HCT116 (cell line): ENCODE data around the gene CENPS. TPM values are rescaled to one million over a fixed set of nuclear protein-coding genes. Genes with fewer than 3 reads are reported as not detected.

Experiments used
- ATAC-seq: fragments of 200-7000 bp; cut with Tn5 transposase; 2 replicates; pipeline ENCODE4 v1.9.1; 2020; ENCODE audit warnings: mild to moderate bottlenecking, moderate library complexity
- BruUV-seq: library from RNA; stranded (reverse); fragments of 400-500 nt; replicated peaks from 2 replicates; lab custom pipeline; 2021; lab: Mats Ljungman, UMichigan
- CTCF ChIA-PET: fragments of 300-600 bp; sonication (Branson Sonifier 250); formaldehyde crosslinking; loops from one replicate; lab custom pipeline; 2021; ENCODE audit warnings: antibody characterized with exemption; lab: Charles Lee
- POLR2A ChIA-PET: fragments of 300-600, 350-600 bp; sonication (Branson Sonifier 250); formaldehyde crosslinking; loops from one replicate; lab custom pipeline; 2021; ENCODE audit warnings: antibody characterized with exemption; lab: Charles Lee
- RAD21 ChIA-PET, 2 experiments: fragments of 300-600 bp; sonication (Branson Sonifier 250); formaldehyde crosslinking; loops; one replicate each; lab custom pipeline; 2023; ENCODE audit warnings: low total read pairs in 2 of 2; ENCODE audit not compliant: uncharacterized antibody in 2 of 2, unreplicated experiment in 2 of 2, low non-redundant PET in 1 of 2; lab: Charles Lee
- DNase-seq: peaks from one replicate; pipeline ENCODE4 v3.0.0-alpha.2; 2010; ENCODE audit warnings: low read depth, low spot score
- H2AFZ ChIP-seq: fragments of 200-600 bp; shearing (Covaris generic), sonication (generic); 2 replicates; pipeline ENCODE4 v1.6.1; 2017; ENCODE audit warnings: low read depth, mixed run types, mixed read lengths, antibody characterized with exemption, low read length; ENCODE audit not compliant: poor library complexity, severe bottlenecking
- H3K27ac ChIP-seq: 2 replicates; pipeline ENCODE4 v1.5.1; 2012; ENCODE audit warnings: low read depth, low read length
- H3K27me3 ChIP-seq: fragments of 200-600 bp; sonication (generic); 2 replicates; pipeline ENCODE4 v1.6.1; 2016; ENCODE audit warnings: mixed run types, low read length, mixed read lengths; ENCODE audit not compliant: insufficient read depth
- H3K36me3 ChIP-seq, 2 experiments: fragments of 200-500 bp in 1 of 2; fragments of 200-600 bp in 1 of 2; sonication (Bioruptor generic) in 1 of 2; sonication (generic) in 1 of 2; 2 replicates each; pipeline versions ENCODE4 v1.5.1 to v1.6.1; 2014 to 2016; ENCODE audit warnings: low read length in 2 of 2, inconsistent platforms in 1 of 2, mixed read lengths in 1 of 2, mixed run types in 1 of 2; ENCODE audit not compliant: insufficient read depth in 2 of 2, control insufficient read depth in 1 of 2
- H3K4me1 ChIP-seq, 2 experiments: fragments of 200-600 bp in 1 of 2; sonication (generic) in 1 of 2; 2 replicates each; pipeline versions ENCODE4 v1.5.1 to v1.6.1; 2012 to 2017; ENCODE audit warnings: low read length in 2 of 2, inconsistent platforms in 1 of 2, mild to moderate bottlenecking in 1 of 2, mixed read lengths in 1 of 2, mixed run types in 1 of 2, moderate library complexity in 1 of 2; ENCODE audit not compliant: insufficient read depth in 2 of 2, control insufficient read depth in 1 of 2
- H3K4me2 ChIP-seq: fragments of 200-600 bp; sonication (generic); 2 replicates; pipeline ENCODE4 v1.6.1; 2017; ENCODE audit warnings: mixed run types, low read length, mixed read lengths
- H3K4me3 ChIP-seq, 2 experiments: fragments of 200-600 bp in 1 of 2; sonication (generic) in 1 of 2; replicated peaks in 1 of 2; 2 replicates each; pipeline ENCODE4 v1.5.1; 2011 to 2016; ENCODE audit warnings: low read length in 2 of 2, control low read depth in 1 of 2, low read depth in 1 of 2, mild to moderate bottlenecking in 1 of 2, mixed read lengths in 1 of 2, mixed run types in 1 of 2
- H3K79me2 ChIP-seq: fragments of 200-600 bp; sonication (generic); 2 replicates; pipeline ENCODE4 v1.6.1; 2017; ENCODE audit warnings: mild to moderate bottlenecking, mixed run types, low read length, moderate library complexity, mixed read lengths; ENCODE audit not compliant: insufficient read depth
- H3K9ac ChIP-seq: fragments of 200-600 bp; sonication (generic); 2 replicates; pipeline ENCODE4 v1.6.1; 2016; ENCODE audit warnings: low read length, mixed read lengths
- H3K9me2 ChIP-seq: fragments of 200-600 bp; sonication (generic), shearing (Covaris generic); 2 replicates; pipeline ENCODE4 v1.6.1; 2017; ENCODE audit warnings: mixed run types, mild to moderate bottlenecking, moderate library complexity; ENCODE audit not compliant: insufficient read depth
- H3K9me3 ChIP-seq, 2 experiments: fragments of 200-500 bp in 1 of 2; fragments of 200-600 bp in 1 of 2; sonication (Bioruptor generic) in 1 of 2; sonication (generic) in 1 of 2; 2 replicates each; pipeline ENCODE4 v1.6.1; 2014 to 2017; ENCODE audit warnings: low read length in 2 of 2, mixed read lengths in 2 of 2, inconsistent platforms in 1 of 2, low read depth in 1 of 2, mild to moderate bottlenecking in 1 of 2, mixed run types in 1 of 2, moderate library complexity in 1 of 2; ENCODE audit not compliant: control insufficient read depth in 1 of 2, insufficient read depth in 1 of 2
- H4K20me1 ChIP-seq: fragments of 200-600 bp; sonication (generic), shearing (Covaris generic); 2 replicates; pipeline ENCODE4 v1.6.1; 2017; ENCODE audit warnings: mixed run types, mild to moderate bottlenecking, moderate library complexity; ENCODE audit not compliant: insufficient read depth
- CTCF ChIP-seq, 3 experiments: fragments of 200-600 bp in 1 of 3; sonication (generic) in 1 of 3; IDR thresholded peaks in 2 of 3; conservative IDR thresholded peaks in 1 of 3; 2 replicates each; pipeline ENCODE4 v1.5.1; 2012 to 2017; ENCODE audit warnings: low read depth in 2 of 3, low read length in 2 of 3, antibody characterized with exemption in 1 of 3, borderline replicate concordance in 1 of 3, control low read depth in 1 of 3, mild to moderate bottlenecking in 1 of 3, mixed read lengths in 1 of 3, mixed run types in 1 of 3, moderate library complexity in 1 of 3; ENCODE audit not compliant: insufficient read depth in 1 of 3
- EGR1 ChIP-seq: IDR thresholded peaks from 2 replicates; pipeline ENCODE4 v1.6.1; 2012; ENCODE audit warnings: low read depth
- ELF1 ChIP-seq: IDR thresholded peaks from 2 replicates; pipeline ENCODE4 v1.6.1; 2012; ENCODE audit warnings: low read depth, borderline replicate concordance
- EZH2 ChIP-seq: fragments of 200-600 bp; sonication (generic); IDR thresholded peaks from 2 replicates; pipeline ENCODE4 v1.6.1; 2017; ENCODE audit warnings: antibody characterized with exemption, mixed run types
- EZH2phosphoT487 ChIP-seq: fragments of 200-600 bp; IDR thresholded peaks from 2 replicates; pipeline ENCODE4 v1.6.1; 2018; ENCODE audit warnings: antibody characterized with exemption, borderline replicate concordance
- FOSL1 ChIP-seq: IDR thresholded peaks from 2 replicates; pipeline ENCODE4 v1.6.1; 2012; ENCODE audit warnings: low read depth
- JUND ChIP-seq: IDR thresholded peaks from 2 replicates; pipeline ENCODE4 v1.6.1; 2012
- REST ChIP-seq: IDR thresholded peaks from 2 replicates; pipeline ENCODE4 v1.6.1; 2012; ENCODE audit warnings: low read depth
- SIN3A ChIP-seq: IDR thresholded peaks from 2 replicates; pipeline ENCODE4 v1.6.1; 2012; ENCODE audit warnings: low read depth
- SP1 ChIP-seq: IDR thresholded peaks from 2 replicates; pipeline ENCODE4 v1.6.1; 2012; ENCODE audit warnings: low read depth
- SRF ChIP-seq: IDR thresholded peaks from 2 replicates; pipeline ENCODE4 v1.6.1; 2012; ENCODE audit warnings: low read depth
- YY1 ChIP-seq: IDR thresholded peaks from 2 replicates; pipeline ENCODE4 v1.6.1; 2011; ENCODE audit warnings: low read length, low read depth, moderate library complexity, mild to moderate bottlenecking; ENCODE audit not compliant: insufficient replicate concordance; ENCODE audit errors: extremely low read depth
- ZBTB33 ChIP-seq: IDR thresholded peaks from 2 replicates; pipeline ENCODE4 v1.6.1; 2011; ENCODE audit warnings: mild to moderate bottlenecking, low read length, moderate library complexity; ENCODE audit not compliant: insufficient replicate concordance; ENCODE audit errors: extremely low read depth
- intact Hi-C: fragments of 100-400 bp; cut with micrococcal nuclease; formaldehyde crosslinking; loops from 2 replicates; pipeline ENCODE4 v1.10.0; 2022
- total RNA-seq: library from RNA; stranded (reverse); gene quantifications from one replicate; pipeline ENCODE4 v1.2.1, GENCODE V29; 2021; ENCODE audit not compliant: unreplicated experiment

Gene CENPS
- total RNA-seq, 1 experiment from 2014 or later, result 21.9 TPM

DNA sequence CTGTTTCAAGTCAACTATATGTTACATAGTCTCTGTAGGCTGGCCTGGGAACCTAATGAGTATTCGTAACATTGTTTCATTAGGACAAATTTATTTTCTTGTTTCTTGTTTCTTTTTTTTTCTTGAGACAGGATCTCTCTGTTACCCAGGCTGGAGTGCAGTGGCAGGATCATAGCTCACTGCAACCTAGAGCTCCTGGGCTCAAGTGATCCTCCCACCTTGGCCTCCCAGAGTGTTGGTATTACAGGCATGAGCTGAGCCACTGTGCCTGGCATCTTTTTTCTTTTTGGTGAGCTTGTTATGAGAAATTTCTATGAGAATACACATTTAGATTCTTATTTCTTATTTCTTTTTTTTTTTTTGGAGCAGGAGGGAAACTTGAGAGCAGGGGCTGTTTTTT is 6.8 kb downstream of the CENPS start (continued):
- TF ChIP-seq SRF (no peak), EGR1 (no peak), EZH2 (no peak), ELF1 (no peak), FOSL1 (no peak)

DNA sequence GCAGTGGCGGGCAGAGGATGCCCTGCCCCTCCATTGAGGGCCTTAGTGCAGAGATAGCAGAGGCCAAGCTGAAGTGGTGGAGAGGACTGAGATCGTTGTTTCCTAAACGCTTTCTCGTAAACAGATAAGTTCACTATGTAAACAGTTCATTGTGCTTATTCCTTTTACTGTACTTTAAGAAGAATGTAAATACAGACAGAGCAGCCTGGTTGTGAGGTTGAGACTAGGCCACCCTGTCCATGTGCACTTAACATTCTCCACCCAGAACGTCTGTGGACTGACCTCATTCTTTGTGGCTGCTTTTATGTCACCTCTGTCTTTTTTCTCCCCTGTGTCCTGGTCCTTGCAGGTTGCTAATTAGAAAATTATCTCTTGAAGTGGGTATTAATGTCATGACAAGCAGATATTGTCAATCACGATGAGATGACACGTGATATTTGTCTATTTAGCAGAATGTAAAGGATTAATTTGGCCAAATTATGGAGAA is 8.5 kb downstream of the CENPS start:
- Histone ChIP-seq H3K9me2 (no peaks in the 10 kb centered on the region), H3K27ac (no peak overlapping the region), H3K4me2 (no peak overlapping the region), H3K36me3 (peaks cover 0 to 4% of the 10 kb centered on the region in 2 experiments; a peak in 1 of 4 replicates), H3K27me3 (no peaks in the 10 kb centered on the region), H2AFZ (no peak overlapping the region), H3K9me3 (no peaks in the 10 kb centered on the region), H3K79me2 (no peaks in the 10 kb centered on the region), H3K9ac (no peak overlapping the region), H4K20me1 (no peaks in the 10 kb centered on the region), H3K4me1 (no peaks in the 10 kb centered on the region), H3K4me3 (no peak overlapping the region)
- intact Hi-C loops, result no loop called here
- ChIA-PET CTCF (no interaction called here), RAD21 (no interaction called here), POLR2A (no interaction called here)
- no peak for ATAC-seq
- BruUV-seq, result no TSS peak
- TF ChIP-seq SP1 (no peak), CTCF (IDR thresholded peaks at IDR 0.05 in 2 of 3, conservative IDR thresholded peaks at IDR 0.05 in 1 of 3; ENCODE audit: borderline replicate concordance in 1 of 3, insufficient read depth in 1 of 3, low read depth in 2 of 3, low read length in 2 of 3) (no peak), JUND (no peak), FOSL1 (no peak), ZBTB33 (no peak), EZH2phosphoT487 (no peak), SIN3A (no peak), REST (no peak), YY1 (no peak)
- DNase-seq, result no peak
